Kidney tubule cell (primary cell): ENCODE results near the gene RPAP3.

Experiments used
- DNase-seq: peaks from one replicate; pipeline ENCODE4 v3.0.0-alpha.2; 2018; ENCODE audit warnings: low spot score

The RPAP3 gene

GRCh38 chr12:47721431-47721973 is 15.7 kb upstream of the RPAP3 start:
- DNase-seq: no peak

DNA sequence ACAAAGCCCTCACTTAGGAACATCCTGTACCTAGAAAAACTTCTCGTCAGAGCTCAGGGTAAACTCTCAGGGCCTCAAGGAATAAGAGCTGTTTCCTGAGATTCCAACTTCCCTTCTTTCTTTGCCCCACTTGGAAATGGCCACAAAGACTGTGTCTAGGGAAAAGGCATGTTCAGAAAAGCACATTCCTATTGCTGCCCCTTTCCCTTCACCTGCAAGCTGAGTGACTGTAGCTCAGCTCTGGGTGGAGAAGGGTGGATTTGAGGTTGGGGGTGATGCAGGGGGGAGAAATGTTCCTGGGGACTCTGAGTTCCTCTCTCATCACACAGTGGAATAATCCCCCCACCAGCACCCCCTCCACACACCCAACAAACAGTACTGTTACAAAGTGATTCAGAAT is 12.7 kb upstream of the RPAP3 start:
- no peak for DNase-seq

GRCh38 chr12:47717443-47718193 is 11.8 kb upstream of the RPAP3 start:
- peak; percentile 68 for DNase-seq

GRCh38 chr12:47717046-47717442 is 11.2 kb upstream of the RPAP3 start:
- DNase-seq: no peak

GRCh38 chr12:47715877-47716548 is 10.2 kb upstream of the RPAP3 start:
- DNase-seq: no peak

DNA sequence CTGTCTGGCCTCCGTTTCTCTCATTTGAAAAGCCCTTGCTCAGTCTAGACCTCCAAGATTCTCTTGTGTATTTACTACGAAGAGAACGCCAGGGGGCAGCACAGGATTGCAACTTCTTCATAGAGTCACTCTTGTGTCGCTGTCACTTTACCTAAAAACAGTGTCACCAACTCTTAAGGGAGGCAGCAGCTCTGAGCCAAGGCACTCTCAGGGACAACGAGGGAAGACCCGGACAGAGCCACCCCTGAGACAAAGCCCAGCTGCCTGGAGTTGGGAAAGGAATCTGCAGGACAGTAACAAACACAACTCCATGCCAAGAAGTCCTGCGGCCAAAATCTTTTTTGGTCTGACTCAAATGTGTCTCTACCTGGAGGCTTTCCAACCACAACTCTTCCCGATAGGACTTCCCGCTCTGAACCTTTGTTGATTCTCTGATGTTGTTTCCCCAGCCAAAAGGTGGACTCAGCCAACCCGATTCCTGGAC is 9.6 kb upstream of the RPAP3 start:
- peak; percentile 75 for DNase-seq

DNA sequence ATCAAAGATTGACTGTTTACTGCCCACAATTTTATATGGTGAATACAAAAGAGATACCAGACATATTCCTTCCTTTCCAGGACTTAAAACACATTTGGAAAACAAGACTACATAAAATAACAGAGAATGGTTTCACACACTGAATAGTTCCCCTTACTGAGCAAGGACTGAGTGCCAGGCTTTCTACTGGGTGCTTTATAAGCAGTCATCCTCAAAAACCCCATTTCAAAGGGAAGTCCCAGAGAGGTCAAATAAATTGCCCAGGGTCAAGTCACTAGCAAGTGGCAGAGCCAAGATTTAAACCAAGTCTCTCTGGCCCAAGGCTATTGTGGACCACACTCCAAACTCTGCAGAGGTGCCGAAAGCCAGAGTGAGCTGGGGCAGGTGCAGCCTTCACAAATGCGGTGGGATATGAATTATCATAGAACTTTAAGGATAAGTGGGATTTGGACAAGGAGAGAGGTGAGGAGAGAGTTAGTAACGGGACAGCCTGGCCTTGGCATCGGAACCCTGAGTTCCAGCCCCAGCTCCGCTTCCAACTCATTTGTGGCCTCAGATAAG is 9.1 kb upstream of the RPAP3 start:
- no peak for DNase-seq

DNA sequence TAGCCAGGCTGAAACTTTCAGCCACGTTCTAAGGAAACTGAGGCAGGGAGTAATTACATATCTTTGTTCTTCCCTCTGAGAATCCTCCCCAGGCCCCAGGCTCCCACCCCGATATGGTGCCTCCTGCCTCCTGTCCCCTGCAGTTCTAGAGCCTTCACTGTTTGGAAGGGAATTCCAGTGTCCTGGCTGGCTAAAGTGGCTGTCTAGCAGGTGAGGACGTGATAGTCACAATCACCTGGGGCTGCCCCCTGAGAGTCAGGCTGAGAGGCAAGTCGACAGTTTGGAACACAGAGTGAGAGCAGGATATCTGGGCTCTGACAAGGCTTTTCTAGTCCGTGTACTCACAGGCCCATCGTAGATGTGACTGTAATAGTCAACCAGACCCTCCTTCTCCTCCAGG is 6.3 kb upstream of the RPAP3 start:
- DNase-seq: no peak

DNA sequence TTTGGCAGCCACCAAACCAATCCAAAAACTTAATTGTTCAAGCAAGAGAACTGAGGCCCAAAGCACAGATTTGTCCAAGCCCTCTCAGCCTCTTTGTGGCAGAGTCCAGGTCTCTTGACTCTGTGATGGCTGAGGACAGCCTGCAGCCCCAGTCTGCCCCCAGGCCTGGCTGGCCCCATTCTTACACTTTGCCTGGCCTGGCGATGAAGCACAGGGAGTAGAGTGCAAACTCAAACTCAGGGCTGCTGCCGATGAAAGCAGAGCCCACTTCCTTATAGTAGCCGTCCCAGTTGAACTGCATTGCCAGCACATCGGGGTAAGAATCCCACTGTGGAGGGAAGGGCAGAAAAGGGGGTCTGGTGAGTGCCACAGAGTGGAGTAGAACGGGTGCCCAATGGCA is 5.6 kb upstream of the RPAP3 start:
- DNase-seq: no peak

GRCh38 chr12:47710278-47710677 is 4.4 kb upstream of the RPAP3 start:
- DNase-seq: no peak

DNA sequence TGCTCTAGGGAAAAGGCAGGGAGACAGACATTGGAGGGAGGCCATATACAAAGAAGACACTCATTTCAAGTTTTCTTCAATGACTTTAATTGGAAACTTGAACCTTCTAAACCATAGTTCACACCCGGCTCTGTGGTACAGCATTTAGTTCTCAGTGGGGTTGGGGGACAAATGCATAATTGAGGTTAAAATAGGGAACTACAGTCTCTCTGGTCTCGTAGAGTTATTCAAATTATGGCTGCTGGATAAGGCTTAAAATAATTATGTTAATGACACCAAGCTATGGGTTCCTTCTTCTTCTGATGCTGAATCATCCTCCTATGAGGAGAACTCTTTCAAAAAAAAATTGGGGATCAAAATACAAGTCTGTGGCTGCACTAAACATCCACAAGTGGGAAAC is 3.8 kb upstream of the RPAP3 start:
- DNase-seq: no peak

DNA sequence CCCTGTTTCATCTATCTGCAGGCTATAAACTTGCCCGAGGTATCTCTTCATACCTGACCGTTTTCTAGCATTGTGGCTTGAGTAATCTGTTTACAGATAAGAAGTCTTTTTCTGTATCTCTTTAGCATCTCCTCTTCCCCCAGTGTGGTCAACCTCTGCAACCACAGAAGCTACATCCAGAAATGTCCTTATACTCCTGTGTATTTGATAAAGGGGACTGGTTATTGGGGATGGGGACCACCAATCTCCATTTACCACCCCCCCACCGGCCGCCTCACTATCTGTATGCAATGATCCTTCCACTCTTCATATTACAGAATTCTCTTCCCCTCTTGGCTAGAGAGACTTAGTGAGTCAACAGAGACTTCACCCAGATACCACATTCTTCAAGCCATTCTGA is 3.4 kb upstream of the RPAP3 start:
- no peak for DNase-seq

GRCh38 chr12:47707905-47708543 is 2.2 kb upstream of the RPAP3 start:
- no peak for DNase-seq

DNA sequence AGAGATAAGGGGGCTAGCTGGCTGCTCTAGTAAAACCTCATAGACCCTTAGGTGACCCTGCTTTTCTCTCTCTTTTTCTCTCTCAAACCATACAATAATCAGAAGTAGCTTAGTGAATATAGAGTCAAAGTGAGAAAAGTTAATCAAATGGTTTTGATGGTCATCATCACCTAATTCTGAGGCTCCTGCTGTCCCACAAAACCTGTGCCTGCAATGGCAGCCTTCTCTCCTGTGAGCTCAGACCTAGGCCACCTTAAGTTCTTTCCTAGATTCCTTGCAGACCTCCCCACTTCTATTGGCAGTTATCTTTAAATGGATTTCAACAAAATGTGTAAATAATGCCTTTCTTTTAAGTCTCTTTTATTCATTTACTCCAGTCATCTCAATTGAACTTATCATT is 1.5 kb upstream of the RPAP3 start:
- DNase-seq: no peak

DNA sequence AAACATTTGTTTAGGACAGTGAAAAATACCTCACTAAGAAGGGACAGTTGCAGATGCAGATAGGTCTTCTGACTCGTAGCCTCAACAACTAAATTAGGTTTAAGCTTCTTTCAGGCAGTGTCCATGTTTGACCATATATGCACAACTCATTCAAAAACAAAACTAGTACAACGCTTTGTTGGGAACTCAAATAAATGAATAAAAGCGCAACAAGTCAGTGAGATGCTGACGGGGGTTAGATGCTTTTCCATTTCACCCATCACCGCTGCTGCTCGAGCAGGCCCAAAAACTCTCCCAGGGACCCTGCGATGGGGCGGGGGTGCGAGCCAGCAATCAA is 633 bp downstream of the RPAP3 start:
- no peak for DNase-seq

- no peak for DNase-seq
Observed at GRCh38 chr12:47704719-47705118, 1.1 kb downstream of the RPAP3 start.

DNA sequence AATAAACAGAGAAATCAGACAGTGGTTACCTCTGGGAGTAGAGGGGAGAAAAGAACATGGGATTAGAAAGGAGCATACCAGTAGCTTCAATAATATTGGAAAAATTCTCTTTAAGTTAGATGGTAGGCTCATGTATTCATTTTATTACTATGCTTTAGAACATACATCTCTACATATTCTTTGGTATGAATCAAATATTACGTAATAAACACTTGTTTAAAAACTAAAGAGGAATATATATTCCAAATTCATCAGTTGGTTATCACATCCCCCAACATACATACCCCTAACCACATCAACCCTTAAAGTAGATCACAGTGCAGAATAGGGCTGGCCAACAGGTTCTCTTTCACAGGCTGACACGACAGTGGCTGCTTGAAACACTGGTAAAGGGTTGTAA is 5.6 kb downstream of the RPAP3 start:
- no peak for DNase-seq

DNA sequence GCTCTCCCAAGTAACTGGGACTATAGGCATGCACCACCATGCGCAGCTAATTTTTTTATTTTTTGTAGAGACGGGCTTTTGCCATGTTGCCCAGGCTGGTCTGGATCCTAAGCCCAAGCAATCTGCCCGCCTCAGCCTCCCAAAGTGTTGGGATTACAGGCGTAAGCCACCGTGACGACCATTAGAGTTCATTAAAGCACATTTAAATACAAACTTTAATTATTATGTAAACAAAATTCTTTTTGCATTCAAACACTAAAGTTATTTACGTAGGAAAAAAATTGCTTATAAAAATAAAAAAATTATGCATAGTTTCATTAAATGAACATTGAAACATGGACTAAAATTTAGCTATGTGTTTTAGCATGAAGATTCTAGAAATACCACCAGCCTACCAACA is 7.2 kb downstream of the RPAP3 start:
- DNase-seq: no peak

DNA sequence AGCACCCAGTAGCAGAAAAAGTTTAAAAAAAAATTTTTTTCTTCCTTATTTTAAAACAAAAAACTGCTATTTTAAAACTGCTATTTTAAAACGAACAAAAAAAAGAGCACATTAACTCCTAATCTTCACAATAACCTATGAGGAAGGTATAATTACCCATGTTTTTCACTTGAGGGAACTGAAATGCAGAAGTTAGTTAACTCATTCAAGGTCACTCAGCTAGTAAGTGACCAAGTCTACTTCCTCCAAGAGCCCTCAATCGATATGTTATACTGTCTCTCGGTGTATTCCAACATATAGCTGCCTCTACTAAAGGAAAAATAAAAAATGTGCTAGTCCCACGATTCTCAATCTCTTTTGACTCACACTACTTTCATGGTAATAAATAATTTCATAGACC is 7.8 kb downstream of the RPAP3 start:
- no peak for DNase-seq

DNA sequence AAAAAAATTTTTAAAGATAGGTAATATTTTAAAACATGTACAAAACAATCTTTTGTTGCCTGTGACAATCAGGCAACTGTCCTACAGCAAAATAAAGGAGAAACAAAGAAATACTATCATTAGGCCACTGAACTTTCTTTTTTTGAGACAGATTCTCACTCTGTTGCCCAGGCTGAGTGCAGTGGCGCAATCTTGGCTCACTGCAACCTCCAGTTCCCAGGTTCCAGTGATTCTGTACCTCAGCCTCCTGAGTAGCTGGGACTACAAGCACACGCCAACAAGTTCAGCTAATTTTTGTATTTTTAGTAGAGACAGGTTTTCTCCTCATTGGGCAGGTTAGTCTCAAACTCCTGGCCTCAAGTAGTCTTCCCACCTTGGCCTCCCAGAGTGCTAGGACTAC is 16.6 kb downstream of the RPAP3 start:
- DNase-seq: no peak

GRCh38 chr12:47687636-47688035 is 18.2 kb downstream of the RPAP3 start:
- DNase-seq: no peak

- peak; percentile 49 for DNase-seq
Observed at GRCh38 chr12:47686645-47687240, 19.1 kb downstream of the RPAP3 start.
